Fibroblast of pulmonary artery (primary cell): ENCODE data around the gene EXOC7.

ENCODE experiments used
- DNase-seq: peaks from one replicate; pipeline ENCODE4 v3.0.0-alpha.2; 2010; ENCODE audit warnings: low read depth
- H3K4me3 ChIP-seq: replicated peaks from 2 replicates; pipeline ENCODE4 v1.5.1; 2011; ENCODE audit warnings: low read depth, mild to moderate bottlenecking, control low read depth, low read length, moderate library complexity
- CTCF ChIP-seq: IDR thresholded peaks from 2 replicates; pipeline ENCODE4 v1.5.1; 2011; ENCODE audit warnings: mild to moderate bottlenecking, control low read depth, low read length, inconsistent platforms; ENCODE audit errors: missing control alignments

The EXOC7 gene

GRCh38 chr17:76051561-76051960 is 52.0 kb downstream of the EXOC7 start:
- DNase-seq = no peak
- TF ChIP-seq CTCF = no peak
- H3K4me3 ChIP-seq = no peak overlapping the region

- no peak overlapping the region for H3K4me3 ChIP-seq
- no peak for TF ChIP-seq CTCF
- DNase-seq = no peak
These were observed 52.8 kb downstream of the EXOC7 start for GRCh38 chr17:76050538-76051467.

- H3K4me3 ChIP-seq = no peak overlapping the region
- no peak for TF ChIP-seq CTCF
These were observed 53.6 kb downstream of the EXOC7 start for GRCh38 chr17:76049836-76050537.

GRCh38 chr17:76049239-76049638 is 54.3 kb downstream of the EXOC7 start:
- no peak overlapping the region for H3K4me3 ChIP-seq
- no peak for TF ChIP-seq CTCF
- DNase-seq = no peak

More at GRCh38 chr17:76049836-76050537, 53.6 kb downstream of the EXOC7 start:
- DNase-seq = no peak

GRCh38 chr17:76048711-76049110 is 54.9 kb downstream of the EXOC7 start:
- no peak for TF ChIP-seq CTCF
- H3K4me3 ChIP-seq = no peak overlapping the region
- no peak for DNase-seq

GRCh38 chr17:76048025-76048605 is 55.5 kb downstream of the EXOC7 start:
- no peak for TF ChIP-seq CTCF
- H3K4me3 ChIP-seq = no peak overlapping the region
- DNase-seq = no peak
